ENCODE measurements around the gene ULK1. TPM values are rescaled to one million over a fixed set of nuclear protein-coding genes. Genes with fewer than 3 reads are reported as not detected.

ULK1 gene
- total and polyA plus RNA-seq, 2 of the 13 experiments (the other 11 are each of a cell fraction or from before 2014, with no cell fraction given) = 2.8 to 10.1 TPM

GRCh38 chr12:131928711-131929580 lies 34.5 kb downstream of the ULK1 start, which contains the start of gene PUS1 (continued):
- TF ChIP-seq ZBTB21 (CRISPR knock-in tag; IDR thresholded peaks at IDR 0.05) (no peak), HMGXB4 (CRISPR knock-in tag; IDR thresholded peaks at IDR 0.05; ENCODE audit: borderline replicate concordance in 1 of 2, low read depth in 1 of 2) (peak; percentile 23 to 67; a peak in 1 of 4 replicates), ZNF263 (CRISPR knock-in tag; IDR thresholded peaks at IDR 0.05) (peak; percentile 24; the same call in 1 of the 2 replicates), KDM5A (IDR thresholded peaks at IDR 0.05; ENCODE audit: borderline replicate concordance, low read length) (peak; percentile 74; the same call in 1 of the 2 replicates), SMYD3 (CRISPR knock-in tag; IDR thresholded peaks at IDR 0.05) (0 out of 2 replicates have a peak, but pooled peaks have one; percentile 35), MXI1 (IDR thresholded peaks at IDR 0.05; ENCODE audit: borderline replicate concordance, low read depth, low read length) (peak; percentile 99), ESRRA (CRISPR knock-in tag; IDR thresholded peaks at IDR 0.05; ENCODE audit: low read depth) (peak; percentile 44; the same call in 1 of the 2 replicates), ZGPAT (CRISPR knock-in tag; IDR thresholded peaks at IDR 0.05) (peak; percentile 54), ZNF563 (CRISPR knock-in tag; IDR thresholded peaks at IDR 0.05) (peak; percentile 19; the same call in 1 of the 2 replicates), MTA1 (CRISPR knock-in tag; IDR thresholded peaks at IDR 0.05; ENCODE audit: borderline replicate concordance) (0 out of 2 replicates have a peak, but pooled peaks have one; percentile 60), FOXP1 (IDR thresholded peaks at IDR 0.05) (no peak), FOXP1 (CRISPR knock-in tag; IDR thresholded peaks at IDR 0.05) (no peak), ZNF605 (CRISPR knock-in tag; IDR thresholded peaks at IDR 0.05) (0 out of 2 replicates have a peak, but pooled peaks have one; percentile 34), ZNF3 (CRISPR knock-in tag; IDR thresholded peaks at IDR 0.05) (no peak), MLX (CRISPR knock-in tag; IDR thresholded peaks at IDR 0.05) (peak; percentile 53; the same call in 1 of the 2 replicates), ZNF609 (CRISPR knock-in tag; IDR thresholded peaks at IDR 0.05; ENCODE audit: borderline replicate concordance) (0 out of 2 replicates have a peak, but pooled peaks have one; percentile 16), NR2F1 (CRISPR knock-in tag; IDR thresholded peaks at IDR 0.05) (peak in 1 of 2 experiments; percentile 95; a peak in 3 of 4 replicates)

All from HepG2 (cell line).